Activated CD8-positive, alpha-beta T cell treated with anti-CD3 and anti-CD28 coated beads for 36 hours (primary cell): Measurements from ENCODE around the gene FYN. TPM values are rescaled to one million over a fixed set of nuclear protein-coding genes. Genes with fewer than 3 reads are reported as not detected.

Experiments
- ATAC-seq: fragments of 200-7000 bp; cut with Tn5 transposase; one replicate; pipeline ENCODE4 v1.10.0; 2021; ENCODE audit warnings: mild to moderate bottlenecking, moderate library complexity
- CTCF ChIA-PET: fragments of 350-600 bp; sonication (Branson Sonifier 250); formaldehyde crosslinking; loops from one replicate; lab custom pipeline; 2021; ENCODE audit warnings: antibody characterized with exemption; lab: Charles Lee
- POLR2A ChIA-PET: fragments of 350-600 bp; sonication (Branson Sonifier 250); formaldehyde crosslinking; loops from one replicate; lab custom pipeline; 2021; ENCODE audit warnings: antibody characterized with exemption; lab: Charles Lee
- DNase-seq: peaks from one replicate; pipeline ENCODE4 v3.0.0-alpha.2; 2020
- H3K27ac Mint-ChIP-seq: one replicate; pipeline ENCODE4 v1.8.0; 2021; ENCODE audit warnings: mild to moderate bottlenecking, mixed read lengths
- H3K27me3 Mint-ChIP-seq: one replicate; pipeline ENCODE4 v1.8.0; 2021; ENCODE audit warnings: mixed read lengths
- H3K36me3 Mint-ChIP-seq: one replicate; pipeline ENCODE4 v1.8.0; 2021; ENCODE audit warnings: low read depth, mixed read lengths
- H3K4me1 Mint-ChIP-seq: one replicate; pipeline ENCODE4 v1.8.0; 2021; ENCODE audit warnings: low read depth, mixed read lengths
- H3K4me3 Mint-ChIP-seq: one replicate; pipeline ENCODE4 v1.8.0; 2021; ENCODE audit warnings: mild to moderate bottlenecking, moderate library complexity, mixed read lengths
- H3K9me3 Mint-ChIP-seq: one replicate; pipeline ENCODE4 v1.8.0; 2021; ENCODE audit warnings: mixed read lengths
- CTCF ChIP-seq: fragments of 200-600 bp; IDR thresholded peaks from one replicate; pipeline ENCODE4 v1.8.0; 2022; ENCODE audit warnings: antibody characterized with exemption, mild to moderate bottlenecking
- intact Hi-C: fragments of 100-400 bp; cut with micrococcal nuclease; formaldehyde crosslinking; loops from one replicate; pipeline ENCODE4 v1.10.0; 2022
- total RNA-seq, 2 experiments: library from RNA; stranded (reverse); gene quantifications; one replicate each; pipeline ENCODE4 v1.2.3, GENCODE V29; 2021

FYN gene
- total RNA-seq, 2 experiments from 2014 or later = 384 to 386 TPM

GRCh38 chr6:111784433-111784832, 88.8 kb downstream of the FYN start:
- no peaks in the 10 kb centered on the region for H3K9me3 Mint-ChIP-seq
- H3K4me3 Mint-ChIP-seq = no peak overlapping the region
- peak overlapping the region; percentile 80 for H3K27ac Mint-ChIP-seq
- peaks cover 68% of the 10 kb centered on the region for H3K4me1 Mint-ChIP-seq
- H3K36me3 Mint-ChIP-seq = peaks cover 52% of the 10 kb centered on the region
- ATAC-seq = no peak
- CTCF ChIA-PET = interaction anchor here (0.6 to 1.9 kb wide), 5 partner anchors 9 to 212 kb away, joined by 3 to 9 read pairs (median 3); no protein-coding TSS in a partner anchor
- intact Hi-C loops = no loop called here
- TF ChIP-seq CTCF = no peak
- no peak for DNase-seq
- POLR2A ChIA-PET = interaction anchor here (0.8 to 1.9 kb wide), 7 partner anchors 9 to 90 kb away, joined by 3 to 12 read pairs (median 4); partner anchors contain the start of gene FYN
- no peaks in the 10 kb centered on the region for H3K27me3 Mint-ChIP-seq

- peaks cover 82% of the 10 kb centered on the region for H3K4me1 Mint-ChIP-seq
- no peaks in the 10 kb centered on the region for H3K27me3 Mint-ChIP-seq
- ChIA-PET POLR2A (interaction anchor here (0.5 to 1.8 kb wide), 6 partner anchors 13 to 50 kb away, joined by 3 to 5 read pairs (median 4); no protein-coding TSS in a partner anchor), CTCF (interaction anchor here (1.0 to 1.9 kb wide), 2 partner anchors 9 to 260 kb away, joined by 4 to 9 read pairs; no protein-coding TSS in a partner anchor)
- H3K27ac Mint-ChIP-seq = peak overlapping the region; percentile 74
- intact Hi-C loops = no loop called here
- peaks cover 60% of the 10 kb centered on the region for H3K36me3 Mint-ChIP-seq
- no peaks in the 10 kb centered on the region for H3K9me3 Mint-ChIP-seq
- DNase-seq (no peak), ATAC-seq (no peak)
- H3K4me3 Mint-ChIP-seq = no peak overlapping the region
- TF ChIP-seq CTCF = no peak
Measured at GRCh38 chr6:111782887-111783466, 90.3 kb downstream of the FYN start.

GRCh38 chr6:111782192-111782809, 91.0 kb downstream of the FYN start:
- intact Hi-C loops = no loop called here
- ChIA-PET POLR2A (interaction anchor here (0.8 to 1.4 kb wide), 6 partner anchors 8 to 47 kb away, joined by 3 to 7 read pairs (median 4); no protein-coding TSS in a partner anchor), CTCF (no interaction called here)
- H3K9me3 Mint-ChIP-seq = no peaks in the 10 kb centered on the region
- no peaks in the 10 kb centered on the region for H3K27me3 Mint-ChIP-seq
- ATAC-seq (no peak), DNase-seq (no peak)
- H3K4me3 Mint-ChIP-seq = no peak overlapping the region
- peaks cover 88% of the 10 kb centered on the region for H3K4me1 Mint-ChIP-seq
- peak overlapping the region; percentile 74 for H3K27ac Mint-ChIP-seq
- TF ChIP-seq CTCF = no peak
- H3K36me3 Mint-ChIP-seq = peaks cover 67% of the 10 kb centered on the region

GRCh38 chr6:111781041-111781708, 92.1 kb downstream of the FYN start:
- peak overlapping the region; percentile 47 for H3K4me3 Mint-ChIP-seq
- CTCF ChIA-PET = interaction anchor here (3.0 kb wide), 1 partner anchor 11 kb away, joined by 10 read pairs; no protein-coding TSS in a partner anchor
- peaks cover 92% of the 10 kb centered on the region for H3K4me1 Mint-ChIP-seq
- H3K36me3 Mint-ChIP-seq = peaks cover 72% of the 10 kb centered on the region
- intact Hi-C loops = no loop called here
- DNase-seq (no peak), ATAC-seq (no peak)
- peak overlapping the region; percentile 82 for H3K27ac Mint-ChIP-seq
- H3K27me3 Mint-ChIP-seq = no peaks in the 10 kb centered on the region
- TF ChIP-seq CTCF = no peak
- H3K9me3 Mint-ChIP-seq = no peaks in the 10 kb centered on the region
- POLR2A ChIA-PET = interaction anchor here (0.9 to 1.3 kb wide), 3 partner anchors 9 to 26 kb away, joined by 3 to 7 read pairs (median 6); no protein-coding TSS in a partner anchor
